ENCODE measurements around the gene NPFFR1.

NPFFR1 gene, protein sequence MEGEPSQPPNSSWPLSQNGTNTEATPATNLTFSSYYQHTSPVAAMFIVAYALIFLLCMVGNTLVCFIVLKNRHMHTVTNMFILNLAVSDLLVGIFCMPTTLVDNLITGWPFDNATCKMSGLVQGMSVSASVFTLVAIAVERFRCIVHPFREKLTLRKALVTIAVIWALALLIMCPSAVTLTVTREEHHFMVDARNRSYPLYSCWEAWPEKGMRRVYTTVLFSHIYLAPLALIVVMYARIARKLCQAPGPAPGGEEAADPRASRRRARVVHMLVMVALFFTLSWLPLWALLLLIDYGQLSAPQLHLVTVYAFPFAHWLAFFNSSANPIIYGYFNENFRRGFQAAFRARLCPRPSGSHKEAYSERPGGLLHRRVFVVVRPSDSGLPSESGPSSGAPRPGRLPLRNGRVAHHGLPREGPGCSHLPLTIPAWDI

DNA sequence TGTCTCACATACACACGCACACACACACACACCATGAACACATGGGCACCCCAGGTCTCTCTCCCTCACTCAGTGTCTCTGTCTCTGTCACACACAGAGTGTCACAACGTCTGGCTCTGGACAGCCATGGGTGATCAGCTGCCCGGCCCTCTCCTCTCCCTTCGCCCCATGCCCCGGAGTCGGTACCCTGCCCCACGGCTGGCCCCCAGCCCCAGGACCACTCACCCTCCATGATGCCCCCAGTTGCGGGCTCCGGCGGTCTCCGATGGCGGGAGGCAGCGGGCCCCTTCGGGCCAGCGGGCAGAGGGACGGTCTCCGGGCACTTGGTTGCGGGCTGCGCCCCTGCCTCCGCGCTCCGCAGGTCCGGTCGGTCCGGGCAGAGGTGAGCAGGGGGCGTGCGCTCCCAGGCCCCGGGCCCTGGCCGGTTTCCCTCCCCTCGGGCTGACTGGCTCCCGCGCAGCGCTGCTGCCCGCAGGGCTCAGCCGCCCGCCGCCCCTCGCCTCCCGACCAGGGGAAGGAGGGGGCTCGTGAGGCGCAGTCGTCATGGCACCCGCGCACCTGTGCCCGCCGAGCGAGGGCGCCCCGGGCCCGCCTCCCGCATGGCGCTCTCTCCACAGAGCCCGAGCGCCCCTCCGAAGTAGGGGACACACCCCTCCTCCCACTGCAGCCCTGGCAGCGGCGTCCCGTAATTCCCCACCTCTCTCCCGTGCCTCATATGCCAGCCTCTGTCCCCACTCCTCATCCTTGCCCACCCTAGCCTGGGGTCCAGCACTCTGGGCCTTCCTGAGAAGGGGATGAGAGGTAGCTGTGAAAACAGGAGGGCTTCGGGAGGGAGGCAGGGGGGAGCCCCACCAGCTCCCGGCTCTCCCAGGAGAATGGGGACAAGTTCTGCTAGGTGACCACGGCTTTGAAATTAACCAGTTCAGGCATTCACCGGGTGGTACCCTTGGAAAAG is at the start of gene NPFFR1:
TSS of gene NPFFR1 (minus strand) at position 560 of the 955 bp plus-strand sequence. CDS start at position 232, 328 bp downstream.
- DNase-seq, result no peak

DNA sequence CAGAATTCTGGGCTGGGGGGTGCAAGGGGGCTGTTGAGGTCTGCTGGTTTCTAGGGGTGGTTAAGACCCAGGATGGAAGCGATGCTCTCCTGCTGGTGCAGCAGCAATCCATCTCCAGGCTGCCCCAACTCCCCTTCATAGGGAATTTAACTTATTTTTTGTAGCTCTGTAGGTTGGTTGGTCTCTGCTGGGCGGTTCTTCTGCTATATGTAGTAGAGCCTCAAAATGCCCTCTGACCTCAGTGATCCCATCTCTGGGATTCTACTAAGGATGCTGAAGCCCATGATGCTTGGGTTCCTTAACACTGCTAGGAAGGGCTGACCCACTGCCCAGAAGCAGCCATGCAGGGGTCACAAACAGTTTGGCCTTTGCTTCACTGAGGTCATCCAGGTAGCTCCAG is 49.5 kb upstream of the NPFFR1 start:
- no peak for DNase-seq

DNA sequence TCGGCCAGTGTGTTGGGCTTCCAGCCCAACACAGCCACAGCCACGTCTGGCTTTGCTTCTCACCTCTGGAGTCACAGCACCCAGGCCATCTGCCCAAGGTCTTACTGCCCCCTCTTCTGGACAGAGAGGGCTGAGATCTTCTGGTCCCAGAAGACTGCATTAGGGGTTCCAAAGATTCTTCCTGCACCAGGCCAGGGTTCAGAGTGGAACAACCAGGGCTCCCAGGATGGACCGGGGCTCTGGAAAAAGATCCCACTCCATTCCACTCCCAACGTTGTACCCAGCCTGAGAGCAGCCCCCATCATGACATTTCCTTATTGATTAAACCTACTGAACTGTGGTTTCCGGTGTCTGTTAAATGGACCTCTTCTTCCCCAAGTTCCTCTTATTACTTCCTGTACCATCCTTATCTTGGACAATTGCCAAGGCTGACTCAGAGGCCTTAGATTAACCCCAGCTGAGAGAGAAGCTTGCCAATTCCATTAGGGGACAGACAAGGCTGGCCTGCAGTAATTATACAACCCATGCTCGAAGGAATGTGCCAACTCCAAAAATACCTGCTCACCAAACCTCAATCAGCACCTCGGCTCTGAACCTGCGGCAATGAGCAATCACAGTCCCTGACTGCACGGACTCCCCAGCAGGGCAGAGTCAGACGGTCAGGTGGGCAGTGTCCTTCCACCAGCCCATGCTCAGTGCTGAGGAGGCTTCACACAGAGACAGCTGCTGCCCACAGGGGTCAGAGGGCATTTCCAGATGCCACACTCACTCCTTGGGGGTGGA is 47.9 kb upstream of the NPFFR1 start:
- DNase-seq, result no peak

DNA sequence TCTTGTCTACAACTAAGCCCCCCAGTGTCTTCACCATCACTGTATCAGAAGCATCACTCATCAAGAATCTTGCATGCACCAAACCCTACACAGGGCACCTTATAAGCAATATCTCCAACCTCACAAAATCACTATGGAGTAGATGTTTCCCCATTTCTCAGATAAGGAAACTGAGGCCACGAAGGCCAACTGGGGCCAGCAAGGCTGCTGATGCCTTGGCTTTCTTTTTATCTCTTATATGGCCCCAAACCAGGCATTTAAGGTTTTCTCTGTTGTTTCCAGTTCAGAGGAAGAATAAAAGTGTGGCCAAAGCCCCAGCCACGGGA is 47.3 kb upstream of the NPFFR1 start:
- DNase-seq, result no peak

DNA sequence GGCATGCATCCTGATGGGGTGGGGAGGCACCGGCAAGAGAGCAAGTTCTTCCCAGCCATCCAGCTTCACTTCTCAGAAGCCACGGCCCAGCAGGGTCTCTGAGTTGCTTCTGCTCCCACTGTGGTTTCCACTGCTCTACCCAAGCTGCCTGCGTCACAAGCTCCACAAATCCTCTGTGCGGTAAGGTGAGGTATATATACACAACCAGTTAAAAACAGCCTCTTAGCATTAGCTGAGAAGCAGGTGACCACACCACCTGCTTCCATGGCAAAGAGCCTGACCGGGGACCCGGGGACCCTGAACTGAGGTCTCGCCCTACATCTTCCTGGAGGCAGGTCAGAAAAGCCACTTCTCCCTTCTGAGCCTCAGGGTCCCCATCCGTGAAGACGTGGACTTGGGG is 46.9 kb upstream of the NPFFR1 start:
- no peak for DNase-seq

DNA sequence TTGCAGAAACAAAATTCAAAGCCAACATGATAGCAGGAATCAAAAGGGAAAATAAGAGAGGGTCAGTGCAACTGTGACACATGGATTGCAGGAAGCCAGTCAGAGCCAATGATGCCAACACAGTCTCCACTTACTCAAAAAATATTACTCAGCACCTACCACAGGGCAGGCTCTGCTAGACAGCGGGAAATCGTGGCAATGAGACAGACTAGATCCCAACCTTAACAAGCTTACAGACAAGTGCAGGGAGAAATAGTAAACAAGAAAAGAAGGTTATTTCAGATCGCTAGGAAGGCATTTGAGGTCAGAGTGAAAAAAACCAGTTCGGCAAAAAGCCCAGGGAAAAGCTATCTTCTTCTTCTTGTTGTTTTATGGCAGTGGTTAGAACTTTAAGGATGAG is 45.2 kb upstream of the NPFFR1 start:
- DNase-seq, result no peak

DNA sequence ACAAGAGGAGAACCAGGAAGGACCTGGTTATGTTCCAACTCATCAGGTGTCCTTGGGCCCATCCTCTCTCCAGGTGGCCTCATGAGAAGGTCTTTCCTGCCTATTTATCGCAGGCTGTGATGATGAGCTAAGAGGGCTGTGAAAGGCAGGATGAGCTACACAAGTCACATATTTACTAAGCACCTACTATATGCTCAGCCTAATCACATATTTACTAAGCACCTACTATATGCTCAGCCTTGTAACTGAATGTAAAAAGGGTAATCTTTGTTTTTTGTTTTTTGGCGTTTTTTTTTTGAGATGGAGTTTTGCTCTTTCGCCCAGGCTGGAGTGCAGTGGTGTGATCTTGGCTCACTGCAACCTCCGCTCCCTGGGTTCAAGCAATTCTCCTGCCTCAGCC is 44.2 kb upstream of the NPFFR1 start:
- DNase-seq, result no peak

DNA sequence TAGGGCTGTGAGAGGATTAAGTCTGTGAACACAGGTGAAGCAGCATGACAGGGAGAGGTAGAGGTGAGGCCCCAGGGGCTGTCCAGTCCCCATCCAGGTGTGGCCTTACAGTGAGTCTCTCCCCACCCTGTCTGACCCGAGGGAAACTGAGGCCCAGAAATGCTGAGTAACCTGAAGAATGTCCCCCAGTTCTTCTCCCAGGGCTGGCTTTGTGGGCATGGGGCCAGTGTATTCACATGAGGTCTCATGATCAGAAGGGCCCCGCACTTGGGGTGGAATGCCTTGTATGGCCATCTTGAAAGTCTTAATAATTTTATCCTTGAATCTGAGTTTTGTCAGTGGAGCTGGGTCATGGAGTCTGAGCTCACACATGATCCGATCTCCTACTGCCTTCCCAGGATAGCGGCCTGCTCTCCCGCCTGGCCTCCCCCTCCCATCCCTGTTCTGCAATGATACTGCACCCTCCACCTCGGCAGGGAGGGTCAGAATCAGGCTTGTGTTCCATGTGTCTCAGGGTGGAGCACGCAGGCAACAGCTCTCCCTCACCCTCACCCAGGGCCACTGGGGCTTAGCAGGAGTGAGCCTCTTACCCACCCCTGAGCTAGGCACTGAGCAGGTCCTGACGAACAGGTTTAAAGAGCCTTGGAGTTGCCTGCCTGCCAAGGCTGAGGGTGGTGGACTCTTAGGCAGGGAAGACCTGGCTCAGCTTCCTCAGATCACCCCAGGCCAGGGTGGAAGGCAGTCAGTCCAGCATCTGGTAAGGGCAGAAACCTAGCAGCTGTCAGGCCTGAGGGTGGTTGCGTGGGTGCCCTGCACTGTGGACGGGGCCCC is 41.4 kb upstream of the NPFFR1 start:
- no peak for DNase-seq

DNA sequence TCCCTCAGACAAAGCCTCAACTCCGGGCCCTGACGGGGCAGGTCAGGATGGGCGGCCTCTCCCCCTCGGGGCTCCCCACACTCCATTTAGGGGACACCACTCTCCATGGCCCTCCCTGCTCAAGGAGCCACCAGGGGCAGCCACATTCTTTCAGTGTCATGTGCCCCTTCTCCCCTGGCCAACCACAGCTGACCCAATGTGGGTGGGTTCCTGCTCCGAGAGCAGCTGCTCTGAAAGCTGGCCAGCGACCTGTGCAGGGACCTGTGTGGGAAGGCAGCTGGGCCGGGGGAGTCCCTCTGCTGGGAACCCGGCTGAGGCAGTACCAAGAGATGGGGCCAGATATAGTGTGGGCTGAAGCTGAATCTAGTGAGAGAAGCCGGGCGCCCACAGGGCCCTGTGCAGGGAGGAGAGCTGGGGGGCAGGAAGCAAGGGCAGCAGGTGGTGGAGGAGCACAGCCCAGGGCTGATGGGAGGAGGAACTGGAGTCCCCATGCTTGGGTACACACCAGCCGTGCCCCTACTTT is 40.6 kb upstream of the NPFFR1 start:
- no peak for DNase-seq

DNA sequence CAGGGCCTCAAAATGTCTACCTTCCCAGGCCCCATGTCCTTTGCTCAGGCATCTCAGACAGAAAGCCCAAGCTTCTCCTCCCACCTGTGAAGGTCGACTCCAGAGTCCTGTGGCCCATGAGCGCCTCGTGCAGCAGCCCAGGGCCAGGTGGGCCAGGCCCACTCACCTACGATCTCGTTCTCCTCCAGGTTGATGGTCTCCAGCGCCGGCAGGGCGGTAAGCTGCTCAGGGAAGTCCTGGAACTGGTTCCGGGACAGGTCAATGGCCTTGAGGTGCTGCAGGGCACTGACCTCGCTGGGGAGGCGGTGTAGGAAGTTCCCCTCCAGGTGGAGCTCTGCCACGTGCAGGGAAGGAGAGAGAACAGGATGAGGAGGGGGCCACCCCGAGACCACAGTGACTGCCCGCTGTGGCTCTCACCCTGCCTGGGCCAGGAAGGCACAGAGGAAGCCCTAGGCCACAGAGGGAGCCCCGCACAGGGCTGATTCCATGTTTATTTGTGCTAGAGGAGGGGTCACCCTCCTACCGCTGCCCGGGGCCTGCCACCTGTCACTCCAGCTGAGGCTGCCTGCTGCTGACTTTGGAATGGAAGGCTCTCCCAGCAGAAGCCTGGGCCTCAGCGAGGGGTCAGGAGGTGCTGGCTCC is 40.0 kb upstream of the NPFFR1 start:
- DNase-seq, result no peak

DNA sequence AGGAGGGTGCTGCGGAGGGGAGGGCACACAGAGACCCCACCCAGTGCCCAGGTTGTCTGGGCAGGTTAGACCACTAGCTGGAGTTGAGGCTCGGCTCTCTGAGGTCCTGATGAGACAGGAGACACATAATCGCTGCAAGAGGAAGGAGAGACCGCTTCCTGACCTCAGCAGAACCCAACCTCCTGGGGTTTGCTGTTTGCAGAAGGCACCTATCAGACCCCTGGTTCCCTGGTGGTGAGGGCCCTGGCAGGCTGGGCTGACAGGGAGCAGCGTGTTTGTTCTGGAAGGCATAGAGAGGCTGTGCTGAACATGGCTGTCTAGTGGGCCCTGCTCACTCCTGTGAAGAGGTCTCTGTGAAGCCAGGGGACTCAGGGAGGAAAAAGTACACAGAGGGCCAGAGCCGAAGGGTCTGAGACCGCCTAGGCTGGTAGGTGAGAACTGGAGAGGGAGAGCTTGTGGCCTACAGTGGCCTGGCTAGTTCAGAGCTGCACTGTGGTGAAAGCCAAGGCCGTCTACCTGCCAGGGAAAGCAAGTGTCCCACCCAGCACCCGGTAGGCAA is 39.4 kb upstream of the NPFFR1 start:
- DNase-seq, result no peak

DNA sequence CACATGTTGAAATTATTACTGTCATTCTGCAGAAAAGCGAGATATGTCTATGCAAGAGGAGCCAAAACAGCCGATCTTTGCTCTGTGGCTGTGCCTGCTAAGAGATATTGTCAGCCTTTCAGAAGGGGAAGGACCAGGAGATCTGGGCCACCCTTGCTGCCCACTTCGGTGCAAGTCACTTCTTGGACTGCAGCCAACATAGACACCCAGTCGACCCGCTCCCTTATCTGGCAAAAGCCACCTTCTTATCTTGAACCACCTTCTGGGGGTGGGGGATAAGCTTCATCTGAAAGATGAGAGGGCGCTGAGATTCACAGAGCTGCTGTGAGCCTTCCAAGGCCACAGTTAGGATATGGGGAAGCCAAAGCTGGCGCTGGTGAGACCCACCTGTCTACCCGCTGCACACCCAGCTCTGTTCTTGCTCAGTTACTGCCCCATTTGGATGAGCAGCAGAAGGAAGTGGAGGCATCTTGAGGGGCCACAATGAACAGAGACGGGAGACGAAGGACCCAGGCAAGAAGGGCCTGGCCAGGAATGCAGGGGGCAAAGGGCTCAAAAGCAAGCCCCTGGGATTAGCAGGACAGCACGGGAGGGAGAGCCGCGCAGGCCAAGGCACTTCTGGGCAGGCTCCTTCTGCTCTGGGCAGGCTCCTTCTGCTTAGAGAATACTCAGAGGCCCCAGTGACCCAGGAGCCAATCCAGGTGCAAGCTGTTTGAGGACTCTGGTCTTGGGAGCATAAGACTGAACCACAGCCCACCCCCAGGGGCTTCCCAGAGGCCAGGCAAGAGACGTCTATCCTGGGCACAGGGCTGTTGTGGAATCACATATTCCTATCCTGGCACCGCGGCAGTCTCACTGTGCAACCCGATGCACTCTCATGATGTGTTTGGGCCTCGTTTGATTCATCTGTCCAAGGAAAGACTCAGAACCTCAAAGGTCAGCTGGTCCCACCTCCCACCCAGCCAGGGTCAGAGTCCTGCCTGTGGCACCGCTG is 38.4 kb upstream of the NPFFR1 start:
- no peak for DNase-seq

DNA sequence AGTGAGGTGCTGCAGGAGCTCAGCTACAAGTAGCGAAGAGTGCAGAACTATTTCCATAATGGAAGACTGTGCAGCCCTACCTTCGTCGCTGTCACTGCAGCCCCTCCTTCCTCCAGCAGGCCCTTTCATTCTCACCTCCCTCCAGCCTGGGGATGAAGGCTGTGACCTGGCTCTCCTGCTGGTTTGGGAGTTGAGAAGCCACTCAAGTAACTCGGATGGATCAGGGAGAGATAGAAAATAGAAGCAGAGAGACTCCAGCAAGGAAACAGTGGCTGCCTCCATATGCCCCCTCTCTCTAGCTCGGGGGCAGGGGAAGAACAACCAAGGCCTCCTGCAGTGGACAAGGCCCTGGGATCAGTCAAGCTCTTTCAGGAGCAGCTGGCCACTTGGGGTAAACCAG is 37.4 kb upstream of the NPFFR1 start:
- no peak for DNase-seq

DNA sequence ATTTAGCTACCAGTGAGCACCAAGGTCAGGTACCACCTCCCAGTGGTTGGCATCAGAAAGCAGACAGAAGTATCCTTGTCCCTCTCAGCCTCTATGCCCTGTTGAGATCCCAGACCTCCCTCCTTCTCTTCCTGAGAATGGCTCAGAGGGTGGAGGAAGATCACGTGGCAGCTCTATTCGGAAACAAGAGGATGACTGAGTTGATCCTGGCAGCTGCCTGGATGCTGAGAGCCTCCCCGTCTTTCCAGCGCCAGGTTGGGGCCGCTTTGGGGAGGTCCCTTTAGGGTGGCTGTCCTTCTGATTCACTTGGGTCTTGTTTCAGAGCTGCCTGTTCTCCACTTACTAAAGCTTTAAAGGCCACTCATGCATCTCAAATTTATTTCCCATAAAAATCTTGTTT is 36.9 kb upstream of the NPFFR1 start:
- DNase-seq, result no peak

DNA sequence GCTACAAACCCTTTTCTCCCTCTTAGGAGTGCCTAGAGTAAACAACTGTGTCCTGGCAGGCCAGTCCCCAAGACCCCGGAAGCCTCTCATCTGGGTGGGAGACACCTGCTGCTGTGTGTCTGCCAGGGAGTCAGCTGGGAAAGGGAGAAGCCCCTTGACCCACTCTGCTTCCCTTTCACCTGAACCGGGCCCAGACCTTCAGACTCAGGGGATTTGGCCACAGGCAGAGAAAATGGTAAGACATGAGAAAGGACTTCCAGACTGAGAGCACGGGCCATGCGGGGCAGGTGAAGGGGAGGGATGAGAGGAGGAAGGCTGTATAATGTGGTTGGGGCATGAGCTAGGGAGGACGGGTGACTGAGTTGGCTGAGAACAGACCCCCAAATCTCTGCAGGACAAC is 36.0 kb upstream of the NPFFR1 start:
- no peak for DNase-seq

DNA sequence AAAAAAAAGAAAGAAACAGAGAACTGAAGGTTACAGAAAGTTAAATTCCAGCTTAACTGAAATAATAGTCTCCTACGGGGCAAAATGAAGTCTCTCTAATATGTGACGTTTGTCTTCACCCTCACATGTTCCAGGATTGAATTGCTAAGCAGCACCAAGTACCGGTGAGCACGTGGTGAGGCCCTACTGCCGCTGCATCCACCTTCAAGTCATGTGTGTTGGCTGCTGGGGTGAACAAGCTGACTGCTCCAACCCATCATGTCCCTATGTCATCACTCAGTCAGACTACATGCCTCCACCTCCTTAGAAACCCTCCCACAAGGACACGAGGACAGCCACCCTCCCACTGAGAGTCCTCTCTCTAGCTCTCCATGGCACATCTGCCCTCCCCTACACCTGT is 35.4 kb upstream of the NPFFR1 start:
- DNase-seq, result no peak

DNA sequence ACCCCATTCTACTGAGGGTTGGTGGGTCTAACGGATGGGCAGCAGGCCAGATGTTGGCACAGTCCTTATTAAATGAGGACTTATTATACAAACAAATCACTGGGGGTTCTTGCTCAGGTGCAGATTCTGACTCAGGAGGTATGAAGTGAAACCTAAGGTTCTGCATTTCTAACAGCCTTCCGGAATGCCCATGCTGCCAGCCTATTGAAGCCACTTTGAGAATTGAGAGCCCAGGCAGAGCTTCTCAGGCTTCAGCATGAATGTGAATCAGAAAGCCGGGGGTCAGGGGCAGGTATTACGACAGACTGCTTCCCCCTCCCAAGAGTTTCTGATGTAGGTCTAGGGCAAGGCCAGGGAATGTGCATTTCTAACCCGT is 34.1 kb upstream of the NPFFR1 start:
- no peak for DNase-seq

DNA sequence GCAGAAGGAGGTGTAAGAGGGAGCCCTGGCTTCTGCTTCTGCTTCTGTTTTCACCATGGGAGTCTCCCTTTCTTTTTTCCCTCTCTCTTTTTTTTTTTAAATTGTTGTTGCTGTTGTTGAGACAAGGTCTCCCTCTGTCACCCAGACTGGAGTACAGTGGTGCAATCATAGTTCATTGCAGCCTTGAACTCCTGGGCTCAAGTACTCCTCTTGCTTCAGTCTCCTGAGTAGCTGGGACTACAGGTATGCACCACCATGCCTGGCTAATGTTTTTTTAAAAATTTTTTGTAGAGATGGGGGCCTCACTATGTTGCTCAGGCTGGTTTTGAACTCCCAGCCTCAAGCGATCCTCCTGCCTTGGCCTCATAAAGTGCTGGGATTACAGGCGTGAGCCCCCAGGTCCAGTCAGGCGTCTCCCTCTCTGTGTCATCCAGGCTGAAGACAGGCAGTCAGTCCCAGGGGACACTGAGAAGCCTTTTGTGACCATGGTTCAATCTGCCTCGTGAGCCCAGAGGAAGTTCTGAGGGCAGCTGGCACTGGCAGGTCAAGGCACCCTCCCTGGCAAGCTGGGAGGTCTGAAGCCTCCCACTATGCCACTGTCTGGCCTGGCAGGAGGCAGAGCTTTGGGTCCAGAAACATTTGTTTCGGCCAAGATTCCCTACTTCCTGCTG is 33.6 kb upstream of the NPFFR1 start:
- DNase-seq, result no peak

DNA sequence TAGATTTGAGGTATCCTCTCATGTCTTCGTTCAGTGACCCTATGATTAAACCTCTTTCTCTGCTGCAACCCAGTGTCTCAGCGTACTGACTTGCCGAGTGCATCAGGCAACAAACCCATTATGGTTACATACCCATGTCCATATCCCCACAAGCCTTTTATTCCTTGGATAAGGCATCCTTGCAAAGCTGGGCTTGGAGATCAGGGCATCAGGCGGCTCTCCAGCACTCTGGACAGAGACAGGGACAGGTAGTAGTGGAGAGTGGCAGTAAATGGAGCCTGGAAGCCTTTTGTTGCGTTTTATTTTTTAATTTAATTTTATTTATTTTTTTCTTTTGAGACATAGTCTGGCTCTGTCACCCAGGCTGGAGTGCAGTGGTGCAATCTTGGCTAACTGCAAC is 32.0 kb upstream of the NPFFR1 start:
- no peak for DNase-seq

Measured in activated CD4-positive, alpha-beta T cell treated with anti-CD3 and anti-CD28 coated beads, Interleukin-2, amount 50 U/mL, for 4 hours (primary cell).